ENCODE results near the gene EPG5. TPM values are rescaled to one million over a fixed set of nuclear protein-coding genes. Genes with fewer than 3 reads are reported as not detected.

EPG5 gene
- total RNA-seq, 1 experiment from 2014 or later, result 16.1 TPM

- Histone ChIP-seq H3K9ac (ENCODE audit: extremely low read depth, insufficient read length, low read length) (no peak overlapping the region), H4K8ac (replicated peaks; ENCODE audit: insufficient read length, low read depth, low read length) (no peak overlapping the region), H3K79me2 (ENCODE audit: insufficient read depth, low read length) (no peaks in the 10 kb centered on the region), H3K14ac (ENCODE audit: insufficient read depth, low read length) (no peak overlapping the region), H3K18ac (ENCODE audit: insufficient read length, low read depth, low read length) (no peak overlapping the region), H2BK15ac (ENCODE audit: low read depth, low read length) (no peak overlapping the region), H2BK5ac (ENCODE audit: insufficient read length, low read length) (no peak overlapping the region), H4K91ac (ENCODE audit: insufficient read length, low read depth, low read length) (no peak overlapping the region), H3K56ac (ENCODE audit: insufficient read length, low read depth, low read length) (no peak overlapping the region), H2BK20ac (ENCODE audit: low read depth, low read length, poor library complexity, severe bottlenecking) (no peak overlapping the region), H4K20me1 (ENCODE audit: control insufficient read depth, insufficient read depth, insufficient read length) (no peaks in the 10 kb centered on the region), H3K27ac (ENCODE audit: insufficient read length, low read depth, low read length) (no peak overlapping the region), H2BK120ac (ENCODE audit: low read depth, low read length, poor library complexity, severe bottlenecking) (no peak overlapping the region), H3K4me1 (ENCODE audit: insufficient read depth, low read length) (no peaks in the 10 kb centered on the region), H3T11ph (ENCODE audit: low read length) (no peak overlapping the region), H2AFZ (ENCODE audit: low read length) (no peak overlapping the region), H3K4ac (ENCODE audit: low read depth, low read length) (no peak overlapping the region), H2BK12ac (ENCODE audit: insufficient read length, low read depth, low read length) (no peak overlapping the region), H4K5ac (ENCODE audit: insufficient read length, low read depth, low read length) (no peak overlapping the region), H3K23me2 (ENCODE audit: insufficient read length, low read depth, low read length, poor library complexity, severe bottlenecking) (no peaks in the 10 kb centered on the region), H3K4me2 (ENCODE audit: insufficient read depth, insufficient read length, low read length) (no peak overlapping the region), H3K79me1 (ENCODE audit: insufficient read depth, low read depth, low read length, poor library complexity, severe bottlenecking) (no peaks in the 10 kb centered on the region), H2AK5ac (ENCODE audit: insufficient read length, low read length) (no peak overlapping the region), H3K9me3 (ENCODE audit: control insufficient read depth, low read depth, low read length) (no peaks in the 10 kb centered on the region), H3K23ac (ENCODE audit: insufficient read length, low read depth, low read length) (no peak overlapping the region), H3K27me3 (ENCODE audit: insufficient read depth, low read length) (no peaks in the 10 kb centered on the region)
- Mint-ChIP-seq H3K4me3 (no peak overlapping the region), H3K4me1 (no peaks in the 10 kb centered on the region), H3K27ac (no peak overlapping the region), H3K9me3 (no peaks in the 10 kb centered on the region), H3K27me3 (ENCODE audit: low read depth) (no peaks in the 10 kb centered on the region), H3K36me3 (ENCODE audit: insufficient read depth in 1 of 3, low read depth in 3 of 3) (peaks cover 8 to 35% (median 19%) of the 10 kb centered on the region in 3 experiments; a peak in 6 of 7 replicates)
- DNase-seq, result no peak
- no CpG with 5 or more reads among the region's 4 CpGs for WGBS (ENCODE audit: extremely low coverage, insufficient read length, low lambda C conversion rate)
- TF ChIP-seq CTCF (conservative IDR thresholded peaks at IDR 0.05), result no peak
These were observed 66.5 kb downstream of the EPG5 start for GRCh38 chr18:45900623-45901022.
